Caco-2 (cell line): ENCODE results near the gene MCM3AP. TPM values are rescaled to one million over a fixed set of nuclear protein-coding genes. Genes with fewer than 3 reads are reported as not detected.

Source experiments
- BruUV-seq: library from RNA; stranded (reverse); fragments of 400-500 nt; replicated peaks from 2 replicates; lab custom pipeline; 2021; lab: Mats Ljungman, UMichigan
- CTCF ChIA-PET: fragments of 300-600 bp; sonication (Branson Sonifier 250); formaldehyde crosslinking; loops from one replicate; lab custom pipeline; 2022; ENCODE audit warnings: antibody characterized with exemption; lab: Charles Lee
- POLR2A ChIA-PET: fragments of 300-600 bp; sonication (Branson Sonifier 250); formaldehyde crosslinking; loops from one replicate; lab custom pipeline; 2022; ENCODE audit warnings: antibody characterized with exemption; lab: Charles Lee
- DNase-seq, 2 experiments: peaks; one replicate each; pipeline versions ENCODE4 v3.0.0 to v3.0.0-alpha.2; 2020 to 2022
- H3K27me3 ChIP-seq: replicated peaks from 2 replicates; pipeline ENCODE4 v1.6.0; 2011; ENCODE audit warnings: low read length; ENCODE audit not compliant: control insufficient read depth, insufficient read depth
- H3K36me3 ChIP-seq: 2 replicates; pipeline ENCODE4 v1.5.1; 2011; ENCODE audit warnings: low read length; ENCODE audit not compliant: control insufficient read depth, insufficient read depth
- H3K4me1 ChIP-seq: fragments of 250-450 bp; sonication (Bioruptor Pico); 2 replicates; pipeline ENCODE4 v1.5.1; 2020; ENCODE audit warnings: mild to moderate bottlenecking
- H3K4me3 ChIP-seq: 2 replicates; pipeline ENCODE4 v1.5.1; 2011; ENCODE audit warnings: low read depth, mild to moderate bottlenecking, control low read depth, low read length
- H3K9me3 ChIP-seq: fragments of 250-450 bp; sonication (Bioruptor Pico); 2 replicates; pipeline ENCODE4 v1.5.1; 2020; ENCODE audit warnings: mild to moderate bottlenecking, moderate library complexity
- H3K27ac Mint-ChIP-seq: one replicate; pipeline ENCODE4 v1.8.0; 2022; ENCODE audit warnings: mixed read lengths; ENCODE audit not compliant: unreplicated experiment
- H3K27me3 Mint-ChIP-seq: one replicate; pipeline ENCODE4 v1.8.0; 2022; ENCODE audit warnings: mixed read lengths; ENCODE audit not compliant: insufficient read depth, unreplicated experiment
- H3K36me3 Mint-ChIP-seq: one replicate; pipeline ENCODE4 v1.8.0; 2022; ENCODE audit warnings: mild to moderate bottlenecking, mixed read lengths; ENCODE audit not compliant: insufficient read depth, unreplicated experiment
- H3K4me1 Mint-ChIP-seq: one replicate; pipeline ENCODE4 v1.8.0; 2022; ENCODE audit warnings: low read depth, mixed read lengths; ENCODE audit not compliant: unreplicated experiment
- H3K4me3 Mint-ChIP-seq: one replicate; pipeline ENCODE4 v1.8.0; 2022; ENCODE audit warnings: mild to moderate bottlenecking, moderate library complexity, mixed read lengths; ENCODE audit not compliant: unreplicated experiment
- H3K9me3 Mint-ChIP-seq: one replicate; pipeline ENCODE4 v1.8.0; 2022; ENCODE audit warnings: mixed read lengths; ENCODE audit not compliant: unreplicated experiment
- intact Hi-C: fragments of 100-400 bp; cut with micrococcal nuclease; formaldehyde crosslinking; loops from one replicate; pipeline ENCODE4 v1.10.0; 2022; ENCODE audit not compliant: unreplicated experiment
- total RNA-seq: library from RNA; stranded (reverse); gene quantifications from 2 replicates; pipeline ENCODE4 v1.2.3, GENCODE V29; 2022
- TF ChIP-seq, protein P1 (sequence below), 2 experiments: fragments of 200-600 bp in 1 of 2; IDR thresholded peaks; 1 replicate in 1 of 2; 2 replicates in 1 of 2; pipeline versions ENCODE4 v1.5.1 to v1.8.0; 2011 to 2022; ENCODE audit warnings: antibody characterized with exemption in 1 of 2, control low read depth in 1 of 2, inconsistent platforms in 1 of 2, low read depth in 1 of 2, low read length in 1 of 2, mild to moderate bottlenecking in 1 of 2, moderate library complexity in 1 of 2; ENCODE audit not compliant: insufficient read depth in 1 of 2, severe bottlenecking in 1 of 2, unreplicated experiment in 1 of 2

MCM3AP gene
- total RNA-seq, 1 experiment from 2014 or later: 88.1 TPM

DNA sequence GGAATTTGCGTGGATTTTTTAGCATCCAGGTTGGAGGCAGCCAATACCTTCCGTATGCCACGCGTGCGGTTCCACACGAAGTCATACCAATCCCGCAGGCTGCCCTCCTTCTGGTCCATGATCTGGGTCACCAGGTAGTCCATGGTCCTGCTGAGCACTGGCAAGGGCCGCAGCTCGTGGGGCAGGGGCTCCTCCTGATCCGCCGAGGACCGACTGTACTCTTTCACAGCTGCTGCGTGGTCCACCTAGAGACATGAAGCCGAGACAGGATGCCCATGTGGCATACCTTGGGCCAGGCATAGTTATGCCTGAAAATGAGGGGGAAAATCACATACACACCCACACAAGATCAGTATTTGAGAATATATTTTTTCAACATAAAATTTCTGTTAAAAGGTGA lies 12.1 kb downstream of the MCM3AP start:
- H3K36me3 Mint-ChIP-seq: peaks cover 79% of the 10 kb centered on the region
- H3K4me3 Mint-ChIP-seq: no peak overlapping the region
- CTCF ChIA-PET: no interaction called here
- Histone ChIP-seq H3K4me1 (no peaks in the 10 kb centered on the region), H3K36me3 (no peaks in the 10 kb centered on the region; the same call in none of the 2 replicates), H3K27me3 (no peaks in the 10 kb centered on the region), H3K4me3 (no peak overlapping the region), H3K9me3 (no peaks in the 10 kb centered on the region)
- no peak for DNase-seq
- intact Hi-C loops: no loop called here
- POLR2A ChIA-PET: no interaction called here
- no peak overlapping the region for H3K27ac Mint-ChIP-seq
- H3K27me3 Mint-ChIP-seq: no peaks in the 10 kb centered on the region
- H3K9me3 Mint-ChIP-seq: no peaks in the 10 kb centered on the region
- BruUV-seq: no TSS peak
- TF ChIP-seq, protein P1, sequence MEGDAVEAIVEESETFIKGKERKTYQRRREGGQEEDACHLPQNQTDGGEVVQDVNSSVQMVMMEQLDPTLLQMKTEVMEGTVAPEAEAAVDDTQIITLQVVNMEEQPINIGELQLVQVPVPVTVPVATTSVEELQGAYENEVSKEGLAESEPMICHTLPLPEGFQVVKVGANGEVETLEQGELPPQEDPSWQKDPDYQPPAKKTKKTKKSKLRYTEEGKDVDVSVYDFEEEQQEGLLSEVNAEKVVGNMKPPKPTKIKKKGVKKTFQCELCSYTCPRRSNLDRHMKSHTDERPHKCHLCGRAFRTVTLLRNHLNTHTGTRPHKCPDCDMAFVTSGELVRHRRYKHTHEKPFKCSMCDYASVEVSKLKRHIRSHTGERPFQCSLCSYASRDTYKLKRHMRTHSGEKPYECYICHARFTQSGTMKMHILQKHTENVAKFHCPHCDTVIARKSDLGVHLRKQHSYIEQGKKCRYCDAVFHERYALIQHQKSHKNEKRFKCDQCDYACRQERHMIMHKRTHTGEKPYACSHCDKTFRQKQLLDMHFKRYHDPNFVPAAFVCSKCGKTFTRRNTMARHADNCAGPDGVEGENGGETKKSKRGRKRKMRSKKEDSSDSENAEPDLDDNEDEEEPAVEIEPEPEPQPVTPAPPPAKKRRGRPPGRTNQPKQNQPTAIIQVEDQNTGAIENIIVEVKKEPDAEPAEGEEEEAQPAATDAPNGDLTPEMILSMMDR (IDR thresholded peaks at IDR 0.05; ENCODE audit: insufficient read depth in 1 of 2, low read depth in 1 of 2, low read length in 1 of 2, severe bottlenecking in 1 of 2, unreplicated experiment in 1 of 2): no peak
- no peaks in the 10 kb centered on the region for H3K4me1 Mint-ChIP-seq

DNA sequence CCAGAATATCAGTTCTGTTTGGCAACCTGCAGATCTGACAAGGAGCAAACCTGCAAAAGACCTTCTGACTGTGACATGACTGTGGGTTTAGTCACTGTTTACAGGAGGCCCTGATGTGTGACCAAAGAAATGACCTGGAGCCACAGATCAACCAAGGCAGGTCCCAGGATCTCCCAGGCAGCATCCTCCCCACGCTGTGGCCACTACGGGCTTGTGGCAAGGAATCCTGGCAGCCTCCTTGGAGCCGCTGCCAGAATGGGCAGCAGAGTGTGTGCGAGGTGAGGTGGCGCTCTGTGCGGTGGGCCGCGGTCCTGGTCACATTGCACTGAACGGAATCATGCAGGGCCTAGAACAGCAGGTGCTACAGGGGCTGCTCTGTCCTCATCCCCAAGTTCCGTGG lies 15.9 kb downstream of the MCM3AP start:
- no TSS peak for BruUV-seq
- no peaks in the 10 kb centered on the region for H3K27me3 ChIP-seq
- H3K4me1 ChIP-seq: no peaks in the 10 kb centered on the region
- Mint-ChIP-seq H3K27ac (no peak overlapping the region), H3K36me3 (peaks cover 85% of the 10 kb centered on the region), H3K4me1 (no peaks in the 10 kb centered on the region), H3K4me3 (no peak overlapping the region), H3K9me3 (no peaks in the 10 kb centered on the region), H3K27me3 (no peaks in the 10 kb centered on the region)
- POLR2A ChIA-PET: no interaction called here
- intact Hi-C loops: no loop called here
- no peak overlapping the region for H3K4me3 ChIP-seq
- H3K9me3 ChIP-seq: no peaks in the 10 kb centered on the region
- CTCF ChIA-PET: no interaction called here
- TF ChIP-seq, protein P1 (IDR thresholded peaks at IDR 0.05; ENCODE audit: insufficient read depth in 1 of 2, low read depth in 1 of 2, low read length in 1 of 2, severe bottlenecking in 1 of 2, unreplicated experiment in 1 of 2): no peak
- no peaks in the 10 kb centered on the region; the same call in 1 of the 2 replicates for H3K36me3 ChIP-seq
- DNase-seq: no peak

DNA sequence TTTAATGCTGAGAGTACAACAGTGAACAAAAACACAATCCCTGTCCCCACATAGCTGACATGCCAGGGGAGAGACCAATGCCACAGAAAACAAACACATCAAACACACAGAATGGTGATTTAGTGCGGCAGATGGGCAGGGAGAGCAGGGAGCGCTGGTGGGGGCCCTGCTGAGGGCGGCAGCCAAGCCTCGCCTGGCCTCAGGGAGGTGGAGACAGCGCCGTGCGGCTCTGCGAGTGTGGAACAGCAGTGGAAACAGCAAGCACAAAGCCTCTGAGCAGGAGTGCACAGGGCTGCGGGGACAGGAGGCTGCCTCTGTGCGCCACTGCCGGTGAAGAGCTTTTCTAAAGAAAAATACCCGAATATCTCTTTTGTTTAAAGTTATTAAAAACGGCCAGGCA lies 17.0 kb downstream of the MCM3AP start:
- DNase-seq: no peak
- POLR2A ChIA-PET: no interaction called here
- BruUV-seq: no TSS peak
- Histone ChIP-seq H3K4me1 (no peaks in the 10 kb centered on the region), H3K36me3 (no peaks in the 10 kb centered on the region; the same call in 1 of the 2 replicates), H3K4me3 (no peak overlapping the region), H3K9me3 (no peaks in the 10 kb centered on the region), H3K27me3 (no peaks in the 10 kb centered on the region)
- Mint-ChIP-seq H3K27me3 (no peaks in the 10 kb centered on the region), H3K36me3 (peaks cover 81% of the 10 kb centered on the region), H3K4me1 (no peaks in the 10 kb centered on the region), H3K9me3 (no peaks in the 10 kb centered on the region), H3K4me3 (no peak overlapping the region), H3K27ac (no peak overlapping the region)
- CTCF ChIA-PET: no interaction called here
- intact Hi-C loops: no loop called here
- TF ChIP-seq, protein P1 (IDR thresholded peaks at IDR 0.05; ENCODE audit: insufficient read depth in 1 of 2, low read depth in 1 of 2, low read length in 1 of 2, severe bottlenecking in 1 of 2, unreplicated experiment in 1 of 2): no peak
